Keratinocyte (primary cell): ENCODE measurements around the gene CLPSL1. TPM values are rescaled to one million over a fixed set of nuclear protein-coding genes. Genes with fewer than 3 reads are reported as not detected.

Experiments used
- DNase-seq: peaks from one replicate; pipeline ENCODE4 v3.0.0-alpha.2; 2011; ENCODE audit warnings: low read depth, missing footprints, low spot score
- FAIRE-seq: peaks from 2 replicates; lab custom pipeline; 2011; peaks lifted over from hg19 to GRCh38; lab: Jason Lieb, UNC
- H2AFZ ChIP-seq: 2 replicates; pipeline ENCODE4 v1.6.0; 2012; ENCODE audit warnings: low read length, control low read depth, inconsistent platforms; ENCODE audit not compliant: control insufficient read depth
- H3K27ac ChIP-seq: 2 replicates; pipeline ENCODE4 v1.5.1; 2011; ENCODE audit warnings: low read length; ENCODE audit not compliant: control insufficient read depth, insufficient read depth
- H3K27me3 ChIP-seq: 3 replicates; pipeline ENCODE4 v1.6.0; 2011; ENCODE audit warnings: low read length; ENCODE audit not compliant: control insufficient read depth, insufficient read depth; ENCODE audit errors: extremely low read depth
- H3K36me3 ChIP-seq, 2 experiments: 2 replicates in 1 of 2; 3 replicates in 1 of 2; pipeline ENCODE4 v1.5.1; 2011; ENCODE audit warnings: low read length in 2 of 2, mild to moderate bottlenecking in 1 of 2; ENCODE audit not compliant: control insufficient read depth in 2 of 2, insufficient read depth in 2 of 2; ENCODE audit errors: extremely low read depth in 1 of 2
- H3K4me1 ChIP-seq: 3 replicates; pipeline ENCODE4 v1.5.1; 2011; ENCODE audit warnings: low read length; ENCODE audit not compliant: control insufficient read depth, insufficient read depth; ENCODE audit errors: extremely low read depth
- H3K4me2 ChIP-seq: 3 replicates; pipeline ENCODE4 v1.6.0; 2011; ENCODE audit warnings: low read depth, low read length; ENCODE audit not compliant: control insufficient read depth, insufficient read depth; ENCODE audit errors: extremely low read depth
- H3K4me3 ChIP-seq, 3 experiments: fragments of 200-600 bp in 1 of 3; sonication (generic) in 1 of 3; 2 replicates in 2 of 3; 3 replicates in 1 of 3; pipeline ENCODE4 v1.5.1; 2011 to 2016; ENCODE audit warnings: low read length in 3 of 3, mild to moderate bottlenecking in 3 of 3, control low read depth in 2 of 3, inconsistent platforms in 1 of 3, low read depth in 1 of 3, mixed read lengths in 1 of 3, mixed run types in 1 of 3, moderate library complexity in 1 of 3; ENCODE audit not compliant: control insufficient read depth in 2 of 3, insufficient read depth in 2 of 3; ENCODE audit errors: extremely low read depth in 1 of 3
- H3K79me2 ChIP-seq: 2 replicates; pipeline ENCODE4 v1.6.0; 2012; ENCODE audit warnings: low read length; ENCODE audit not compliant: control insufficient read depth, insufficient read depth
- H3K9ac ChIP-seq: 3 replicates; pipeline ENCODE4 v1.6.0; 2011; ENCODE audit warnings: low read length; ENCODE audit not compliant: control insufficient read depth, insufficient read depth; ENCODE audit errors: extremely low read depth
- H3K9me1 ChIP-seq: 3 replicates; pipeline ENCODE4 v1.6.0; 2011; ENCODE audit warnings: low read length; ENCODE audit not compliant: control insufficient read depth, insufficient read depth; ENCODE audit errors: extremely low read depth
- H3K9me3 ChIP-seq: 2 replicates; pipeline ENCODE4 v1.5.1; 2012; ENCODE audit warnings: low read depth, low read length; ENCODE audit not compliant: control insufficient read depth
- H4K20me1 ChIP-seq: 3 replicates; pipeline ENCODE4 v1.6.0; 2011; ENCODE audit warnings: low read length; ENCODE audit not compliant: control insufficient read depth, insufficient read depth; ENCODE audit errors: extremely low read depth
- EZH2 ChIP-seq: IDR thresholded peaks from one replicate; pipeline ENCODE4 v1.6.1; 2012; ENCODE audit warnings: inconsistent platforms, mild to moderate bottlenecking, low read length, moderate library complexity
- dilution Hi-C: fragments of 300-500 bp; cut with MboI; formaldehyde crosslinking; loops from one replicate; pipeline ENCODE4 v1.7.0; 2020; ENCODE audit warnings: low sequenced_read_pairs; ENCODE audit not compliant: extremely low pct_ligation_motif_present
- polyA plus RNA-seq, 5 experiments: library from polyadenylated mRNA; depleted of rRNA in 3 of 5; stranded (reverse) in 3 of 5; stranded (forward) in 1 of 5; unstranded in 1 of 5; fragments of >200 nt; gene quantifications; 1 replicate in 1 of 5; 2 replicates in 3 of 5; 3 replicates in 1 of 5; pipeline versions ENCODE4 v1.2.1 to v1.2.3, GENCODE V29; 2011 to 2012; ENCODE audit warnings: missing spikeins in 2 of 5, low read depth in 1 of 5, low replicate concordance in 1 of 5
- TF ChIP-seq, protein P1 (sequence below), 3 experiments: IDR thresholded peaks in 1 of 3; conservative IDR thresholded peaks in 1 of 3; optimal IDR thresholded peaks in 1 of 3; 2 replicates in 2 of 3; 3 replicates in 1 of 3; pipeline versions ENCODE3 to v1.5.1; 2011; ENCODE audit warnings: low read length in 3 of 3, mild to moderate bottlenecking in 3 of 3, moderate library complexity in 2 of 3, control low read depth in 1 of 3, inconsistent platforms in 1 of 3; ENCODE audit not compliant: insufficient read depth in 2 of 3; ENCODE audit errors: extremely low read depth in 1 of 3

Gene CLPSL1
- polyA plus RNA-seq, 1 donor (not counting 4 experiments of a cell fraction or from before 2014, with no cell fraction given), result not detected

DNA sequence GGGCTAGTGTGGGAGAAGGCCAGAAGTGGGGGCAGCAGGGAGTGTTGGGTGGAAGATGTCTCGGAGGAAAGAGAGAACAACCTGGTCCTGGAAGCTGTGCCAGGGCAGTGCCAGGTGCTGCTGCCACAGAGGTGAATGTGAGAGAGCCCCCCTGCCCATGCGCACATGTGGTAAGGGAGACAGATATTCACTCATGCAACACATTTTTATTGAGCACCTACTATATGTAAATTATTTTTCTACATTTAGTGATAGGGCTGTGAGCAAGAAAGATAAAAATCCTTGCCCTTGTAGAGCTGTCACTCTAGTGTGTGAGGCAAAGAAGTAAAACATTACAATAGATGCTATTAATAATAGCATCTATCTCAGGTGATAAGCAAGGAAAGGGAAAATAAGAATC lies 471 bp downstream of the CLPSL1 start:
- no peak for FAIRE-seq
- DNase-seq, result no peak
- Histone ChIP-seq H3K4me1 (peaks cover 6% of the 10 kb centered on the region), H3K36me3 (no peaks in the 10 kb centered on the region), H3K27me3 (peaks cover 18% of the 10 kb centered on the region), H3K9me3 (no peaks in the 10 kb centered on the region), H3K27ac (no peak overlapping the region), H3K9ac (no peak overlapping the region), H3K79me2 (no peaks in the 10 kb centered on the region), H3K4me3 (no peak overlapping the region), H3K4me2 (no peak overlapping the region), H2AFZ (no peak overlapping the region), H3K9me1 (no peaks in the 10 kb centered on the region), H4K20me1 (no peaks in the 10 kb centered on the region)
- dilution Hi-C loops, result no loop called here
- TF ChIP-seq, protein P1, sequence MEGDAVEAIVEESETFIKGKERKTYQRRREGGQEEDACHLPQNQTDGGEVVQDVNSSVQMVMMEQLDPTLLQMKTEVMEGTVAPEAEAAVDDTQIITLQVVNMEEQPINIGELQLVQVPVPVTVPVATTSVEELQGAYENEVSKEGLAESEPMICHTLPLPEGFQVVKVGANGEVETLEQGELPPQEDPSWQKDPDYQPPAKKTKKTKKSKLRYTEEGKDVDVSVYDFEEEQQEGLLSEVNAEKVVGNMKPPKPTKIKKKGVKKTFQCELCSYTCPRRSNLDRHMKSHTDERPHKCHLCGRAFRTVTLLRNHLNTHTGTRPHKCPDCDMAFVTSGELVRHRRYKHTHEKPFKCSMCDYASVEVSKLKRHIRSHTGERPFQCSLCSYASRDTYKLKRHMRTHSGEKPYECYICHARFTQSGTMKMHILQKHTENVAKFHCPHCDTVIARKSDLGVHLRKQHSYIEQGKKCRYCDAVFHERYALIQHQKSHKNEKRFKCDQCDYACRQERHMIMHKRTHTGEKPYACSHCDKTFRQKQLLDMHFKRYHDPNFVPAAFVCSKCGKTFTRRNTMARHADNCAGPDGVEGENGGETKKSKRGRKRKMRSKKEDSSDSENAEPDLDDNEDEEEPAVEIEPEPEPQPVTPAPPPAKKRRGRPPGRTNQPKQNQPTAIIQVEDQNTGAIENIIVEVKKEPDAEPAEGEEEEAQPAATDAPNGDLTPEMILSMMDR (optimal IDR thresholded peaks at IDR 0.05 in 1 of 3, IDR thresholded peaks at IDR 0.05 in 1 of 3, conservative IDR thresholded peaks at IDR 0.05 in 1 of 3; ENCODE audit: extremely low read depth in 1 of 3, insufficient read depth in 2 of 3, low read length in 3 of 3), result no peak
- no peak for TF ChIP-seq EZH2

GRCh38 chr6:35782424-35782823 lies 1.6 kb downstream of the CLPSL1 start:
- H3K9ac ChIP-seq, result no peak overlapping the region
- H4K20me1 ChIP-seq, result no peaks in the 10 kb centered on the region
- dilution Hi-C loops, result no loop called here
- no peaks in the 10 kb centered on the region for H3K9me3 ChIP-seq
- H3K79me2 ChIP-seq, result no peaks in the 10 kb centered on the region
- H3K4me2 ChIP-seq, result no peak overlapping the region
- H2AFZ ChIP-seq, result no peak overlapping the region
- H3K36me3 ChIP-seq, result no peaks in the 10 kb centered on the region
- H3K27me3 ChIP-seq, result peaks cover 22% of the 10 kb centered on the region
- H3K9me1 ChIP-seq, result no peaks in the 10 kb centered on the region
- H3K27ac ChIP-seq, result no peak overlapping the region
- H3K4me3 ChIP-seq, result no peak overlapping the region
- FAIRE-seq (no peak), DNase-seq (no peak)
- TF ChIP-seq, protein P1 (optimal IDR thresholded peaks at IDR 0.05 in 1 of 3, IDR thresholded peaks at IDR 0.05 in 1 of 3, conservative IDR thresholded peaks at IDR 0.05 in 1 of 3; ENCODE audit: extremely low read depth in 1 of 3, insufficient read depth in 2 of 3, low read length in 3 of 3), result no peak
- no peak for TF ChIP-seq EZH2
- H3K4me1 ChIP-seq, result peaks cover 6% of the 10 kb centered on the region
